Measurements from ENCODE around the gene NTRK3.

DNA sequence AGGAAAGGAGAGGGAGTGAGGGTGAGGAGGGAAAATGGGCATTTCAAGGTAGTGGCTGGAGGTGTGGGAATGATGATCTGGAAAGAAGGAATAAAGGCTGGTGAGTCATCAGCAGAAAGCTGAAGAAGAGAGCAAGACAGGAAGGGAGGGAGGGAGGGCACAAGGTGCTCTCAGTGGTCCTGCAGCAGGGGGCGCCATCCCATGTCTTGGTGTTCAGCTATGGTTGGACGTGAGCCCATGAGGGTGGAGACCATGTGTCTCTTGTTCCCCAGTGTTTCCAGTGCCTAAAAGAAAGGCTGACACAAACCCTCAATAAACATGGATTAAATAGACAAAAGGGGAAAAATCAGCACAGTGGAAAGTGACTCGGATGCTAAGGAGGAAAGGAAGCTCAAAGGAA, 228.5 kb downstream of the NTRK3 start:
- TF ChIP-seq POLR2A (IDR thresholded peaks at IDR 0.05) = no peak
- TF ChIP-seq, protein P1, sequence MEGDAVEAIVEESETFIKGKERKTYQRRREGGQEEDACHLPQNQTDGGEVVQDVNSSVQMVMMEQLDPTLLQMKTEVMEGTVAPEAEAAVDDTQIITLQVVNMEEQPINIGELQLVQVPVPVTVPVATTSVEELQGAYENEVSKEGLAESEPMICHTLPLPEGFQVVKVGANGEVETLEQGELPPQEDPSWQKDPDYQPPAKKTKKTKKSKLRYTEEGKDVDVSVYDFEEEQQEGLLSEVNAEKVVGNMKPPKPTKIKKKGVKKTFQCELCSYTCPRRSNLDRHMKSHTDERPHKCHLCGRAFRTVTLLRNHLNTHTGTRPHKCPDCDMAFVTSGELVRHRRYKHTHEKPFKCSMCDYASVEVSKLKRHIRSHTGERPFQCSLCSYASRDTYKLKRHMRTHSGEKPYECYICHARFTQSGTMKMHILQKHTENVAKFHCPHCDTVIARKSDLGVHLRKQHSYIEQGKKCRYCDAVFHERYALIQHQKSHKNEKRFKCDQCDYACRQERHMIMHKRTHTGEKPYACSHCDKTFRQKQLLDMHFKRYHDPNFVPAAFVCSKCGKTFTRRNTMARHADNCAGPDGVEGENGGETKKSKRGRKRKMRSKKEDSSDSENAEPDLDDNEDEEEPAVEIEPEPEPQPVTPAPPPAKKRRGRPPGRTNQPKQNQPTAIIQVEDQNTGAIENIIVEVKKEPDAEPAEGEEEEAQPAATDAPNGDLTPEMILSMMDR (IDR thresholded peaks at IDR 0.05) = no peak

Data from testis (tissue), 2 donors.